Mesothelial cell of epicardium (in vitro differentiated cells): Measurements from ENCODE around the gene GTF2H1. TPM values are rescaled to one million over a fixed set of nuclear protein-coding genes. Genes with fewer than 3 reads are reported as not detected.

Experiments used
- DNase-seq, 2 experiments: peaks; one replicate each; pipeline ENCODE4 v3.0.0; 2021; ENCODE audit warnings: low spot score in 2 of 2; ENCODE audit not compliant: unreplicated experiment in 2 of 2
- H3K27ac Mint-ChIP-seq: 2 replicates; pipeline ENCODE4 v1.8.0; 2021; ENCODE audit warnings: mixed read lengths
- H3K27me3 Mint-ChIP-seq: 2 replicates; pipeline ENCODE4 v1.8.0; 2021; ENCODE audit warnings: low read depth, mixed read lengths
- H3K36me3 Mint-ChIP-seq: 2 replicates; pipeline ENCODE4 v1.8.0; 2021; ENCODE audit warnings: mixed read lengths
- H3K4me1 Mint-ChIP-seq: 2 replicates; pipeline ENCODE4 v1.8.0; 2021; ENCODE audit warnings: mixed read lengths
- H3K4me3 Mint-ChIP-seq: 2 replicates; pipeline ENCODE4 v1.8.0; 2021; ENCODE audit warnings: mild to moderate bottlenecking, moderate library complexity, mixed read lengths
- H3K9me3 Mint-ChIP-seq: 2 replicates; pipeline ENCODE4 v1.8.0; 2021; ENCODE audit warnings: mixed read lengths
- CTCF ChIP-seq: fragments of 200-600 bp; sonication (generic); IDR thresholded peaks from one replicate; pipeline ENCODE4 v1.5.0; 2021; ENCODE audit warnings: antibody characterized with exemption; ENCODE audit not compliant: unreplicated experiment
- total RNA-seq: library from RNA; stranded (reverse); gene quantifications from 3 replicates; pipeline ENCODE4 v1.2.1, GENCODE V29; 2021

The GTF2H1 gene
- total RNA-seq, 1 donor from 2014 or later, result 45.9 TPM

- no peak overlapping the region for H3K27ac Mint-ChIP-seq
- no peaks in the 10 kb centered on the region for H3K4me1 Mint-ChIP-seq
- H3K4me3 Mint-ChIP-seq, result no peak overlapping the region
- H3K36me3 Mint-ChIP-seq, result peaks cover 47% of the 10 kb centered on the region
- H3K27me3 Mint-ChIP-seq, result no peaks in the 10 kb centered on the region
- no peaks in the 10 kb centered on the region for H3K9me3 Mint-ChIP-seq
- TF ChIP-seq CTCF, result no peak
- no peak for DNase-seq
Observed at GRCh38 chr11:18288911-18289310, 33.5 kb upstream of the GTF2H1 start.

GRCh38 chr11:18294862-18295261 is 27.5 kb upstream of the GTF2H1 start:
- H3K36me3 Mint-ChIP-seq, result peaks cover 55% of the 10 kb centered on the region
- H3K4me3 Mint-ChIP-seq, result no peak overlapping the region
- no peaks in the 10 kb centered on the region for H3K4me1 Mint-ChIP-seq
- no peak for TF ChIP-seq CTCF
- no peaks in the 10 kb centered on the region for H3K27me3 Mint-ChIP-seq
- H3K27ac Mint-ChIP-seq, result no peak overlapping the region
- DNase-seq, result no peak
- no peaks in the 10 kb centered on the region for H3K9me3 Mint-ChIP-seq

- DNase-seq, result no peak
- H3K4me3 Mint-ChIP-seq, result no peak overlapping the region
- H3K27ac Mint-ChIP-seq, result no peak overlapping the region
- H3K4me1 Mint-ChIP-seq, result no peaks in the 10 kb centered on the region
- H3K9me3 Mint-ChIP-seq, result no peaks in the 10 kb centered on the region
- TF ChIP-seq CTCF, result no peak
- peaks cover 51% of the 10 kb centered on the region for H3K36me3 Mint-ChIP-seq
- H3K27me3 Mint-ChIP-seq, result no peaks in the 10 kb centered on the region
Observed at GRCh38 chr11:18295316-18295715, 27.1 kb upstream of the GTF2H1 start.

GRCh38 chr11:18299721-18300120 is 22.6 kb upstream of the GTF2H1 start:
- no peak for TF ChIP-seq CTCF
- Mint-ChIP-seq H3K27ac (no peak overlapping the region), H3K36me3 (peaks cover 39% of the 10 kb centered on the region), H3K9me3 (no peaks in the 10 kb centered on the region), H3K27me3 (no peaks in the 10 kb centered on the region), H3K4me1 (peaks cover 17% of the 10 kb centered on the region), H3K4me3 (no peak overlapping the region)
- DNase-seq, result no peak

- peak overlapping the region; percentile 76 for H3K27ac Mint-ChIP-seq
- H3K4me1 Mint-ChIP-seq, result peaks cover 26% of the 10 kb centered on the region
- H3K4me3 Mint-ChIP-seq, result no peak overlapping the region
- no peaks in the 10 kb centered on the region for H3K27me3 Mint-ChIP-seq
- no peaks in the 10 kb centered on the region for H3K9me3 Mint-ChIP-seq
- no peak for TF ChIP-seq CTCF
- H3K36me3 Mint-ChIP-seq, result peaks cover 21% of the 10 kb centered on the region
- no peak for DNase-seq
Observed at GRCh38 chr11:18304745-18305144, 17.6 kb upstream of the GTF2H1 start.

GRCh38 chr11:18307461-18308139 is 14.8 kb upstream of the GTF2H1 start:
- peaks cover 29% of the 10 kb centered on the region for H3K4me1 Mint-ChIP-seq
- no peaks in the 10 kb centered on the region for H3K27me3 Mint-ChIP-seq
- peaks cover 21% of the 10 kb centered on the region for H3K36me3 Mint-ChIP-seq
- no peak overlapping the region for H3K27ac Mint-ChIP-seq
- TF ChIP-seq CTCF, result no peak
- no peak for DNase-seq
- no peaks in the 10 kb centered on the region for H3K9me3 Mint-ChIP-seq
- no peak overlapping the region for H3K4me3 Mint-ChIP-seq
